ENCODE results near the gene GLP1R.

GRCh38 chr6:39053854-39054576 is 5.4 kb downstream of the GLP1R start:
- TF ChIP-seq, protein P1, sequence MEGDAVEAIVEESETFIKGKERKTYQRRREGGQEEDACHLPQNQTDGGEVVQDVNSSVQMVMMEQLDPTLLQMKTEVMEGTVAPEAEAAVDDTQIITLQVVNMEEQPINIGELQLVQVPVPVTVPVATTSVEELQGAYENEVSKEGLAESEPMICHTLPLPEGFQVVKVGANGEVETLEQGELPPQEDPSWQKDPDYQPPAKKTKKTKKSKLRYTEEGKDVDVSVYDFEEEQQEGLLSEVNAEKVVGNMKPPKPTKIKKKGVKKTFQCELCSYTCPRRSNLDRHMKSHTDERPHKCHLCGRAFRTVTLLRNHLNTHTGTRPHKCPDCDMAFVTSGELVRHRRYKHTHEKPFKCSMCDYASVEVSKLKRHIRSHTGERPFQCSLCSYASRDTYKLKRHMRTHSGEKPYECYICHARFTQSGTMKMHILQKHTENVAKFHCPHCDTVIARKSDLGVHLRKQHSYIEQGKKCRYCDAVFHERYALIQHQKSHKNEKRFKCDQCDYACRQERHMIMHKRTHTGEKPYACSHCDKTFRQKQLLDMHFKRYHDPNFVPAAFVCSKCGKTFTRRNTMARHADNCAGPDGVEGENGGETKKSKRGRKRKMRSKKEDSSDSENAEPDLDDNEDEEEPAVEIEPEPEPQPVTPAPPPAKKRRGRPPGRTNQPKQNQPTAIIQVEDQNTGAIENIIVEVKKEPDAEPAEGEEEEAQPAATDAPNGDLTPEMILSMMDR (conservative IDR thresholded peaks at IDR 0.05 in 1 of 2, IDR thresholded peaks at IDR 0.05 in 1 of 2; ENCODE audit: low read depth in 1 of 2, low read length in 2 of 2), result no peak
- no peak for TF ChIP-seq EZH2 (IDR thresholded peaks at IDR 0.05; ENCODE audit: low read length, missing control alignments)

Data from fibroblast of lung (primary cell).